Measurements from ENCODE around the gene TMEM134. TPM values are rescaled to one million over a fixed set of nuclear protein-coding genes. Genes with fewer than 3 reads are reported as not detected.
"Not testable (repeated sequence)": the region's sequence is repeated elsewhere in the genome, so short reads cannot be mapped to it uniquely, and the experiment has no call there.

The TMEM134 gene
- total and polyA plus RNA-seq, 11 donors = 67.0 to 146 (median 83.6) TPM

- Histone ChIP-seq H3K27ac (peak overlapping the region in 1 of 12 donors; percentile 6), H3K27me3 (no peaks in the 10 kb centered on the region), H3K4me3 (no peak overlapping the region), H3K4me1 (peaks cover 0 to 48% (median 27%) of the 10 kb centered on the region in 12 donors), H3K36me3 (no peaks in the 10 kb centered on the region), H3K9me3 (no peaks in the 10 kb centered on the region)
- ATAC-seq = no peak
- 76 to 82% (median 81%) methylated on average over 5 of the region's 5 CpGs for whole genome bisulfite sequencing, 4 donors
- TF ChIP-seq POLR2A (IDR thresholded peaks at IDR 0.05) = no peak
- TF ChIP-seq, protein P1, sequence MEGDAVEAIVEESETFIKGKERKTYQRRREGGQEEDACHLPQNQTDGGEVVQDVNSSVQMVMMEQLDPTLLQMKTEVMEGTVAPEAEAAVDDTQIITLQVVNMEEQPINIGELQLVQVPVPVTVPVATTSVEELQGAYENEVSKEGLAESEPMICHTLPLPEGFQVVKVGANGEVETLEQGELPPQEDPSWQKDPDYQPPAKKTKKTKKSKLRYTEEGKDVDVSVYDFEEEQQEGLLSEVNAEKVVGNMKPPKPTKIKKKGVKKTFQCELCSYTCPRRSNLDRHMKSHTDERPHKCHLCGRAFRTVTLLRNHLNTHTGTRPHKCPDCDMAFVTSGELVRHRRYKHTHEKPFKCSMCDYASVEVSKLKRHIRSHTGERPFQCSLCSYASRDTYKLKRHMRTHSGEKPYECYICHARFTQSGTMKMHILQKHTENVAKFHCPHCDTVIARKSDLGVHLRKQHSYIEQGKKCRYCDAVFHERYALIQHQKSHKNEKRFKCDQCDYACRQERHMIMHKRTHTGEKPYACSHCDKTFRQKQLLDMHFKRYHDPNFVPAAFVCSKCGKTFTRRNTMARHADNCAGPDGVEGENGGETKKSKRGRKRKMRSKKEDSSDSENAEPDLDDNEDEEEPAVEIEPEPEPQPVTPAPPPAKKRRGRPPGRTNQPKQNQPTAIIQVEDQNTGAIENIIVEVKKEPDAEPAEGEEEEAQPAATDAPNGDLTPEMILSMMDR (IDR thresholded peaks at IDR 0.05) = no peak
- intact Hi-C loops (cut with DNase I) = loop anchor here in 7 of 10 donors (5.0 to 10.0 kb wide), 3 partner anchors 41 to 64 kb away; partner anchors contain the start of genes PPP1CA (in 7 of the 7), TBC1D10C (in 7 of the 7), CDK2AP2 (in 1 of the 7) and PITPNM1 (in 1 of the 7)
- DNase-seq = no peak
Observed at GRCh38 chr11:67466367-67466766, 2.7 kb downstream of the TMEM134 start.

DNA sequence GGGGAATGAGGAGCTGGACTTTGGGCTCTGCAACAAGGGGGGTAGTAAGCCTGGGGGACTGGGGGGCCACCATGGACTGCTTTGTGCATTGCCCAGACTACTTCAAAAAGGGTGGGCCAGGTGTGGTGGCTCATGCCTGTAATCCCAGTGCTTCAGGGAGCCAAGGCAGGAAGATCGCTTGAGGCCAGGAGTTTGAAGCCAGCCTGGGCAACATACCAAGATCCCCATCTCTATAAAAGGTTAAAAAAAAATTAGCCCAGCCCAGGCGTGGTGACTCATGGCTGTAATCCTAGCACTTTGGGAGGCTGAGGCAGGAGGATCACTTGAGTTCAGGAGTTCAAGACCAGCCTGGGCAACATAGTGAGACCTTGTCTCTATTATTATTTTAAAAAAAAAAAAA, 3.5 kb downstream of the TMEM134 start:
- 56 to 82% (median 75%) methylated on average over 2 of the region's 2 CpGs for WGBS, 4 donors
- peak overlapping the region in 8 of 12 donors; percentile 61 to 93 (median 87) for H3K27ac ChIP-seq
- not testable (repeated sequence) for DNase-seq, H3K36me3 ChIP-seq, H3K9me3 ChIP-seq, H3K27me3 ChIP-seq, ATAC-seq
- H3K4me1 ChIP-seq = peaks cover 0 to 48% (median 27%) of the 10 kb centered on the region in 12 donors
- peak overlapping the region in 1 of 12 donors; percentile 59 for H3K4me3 ChIP-seq
- intact Hi-C loops (cut with DNase I) = loop anchor here in 8 of 10 donors (1.0 to 10.0 kb wide), 4 partner anchors 42 to 63 kb away; partner anchors contain the start of genes PPP1CA (in 7 of the 8), TBC1D10C (in 7 of the 8), CDK2AP2 (in 1 of the 8) and PITPNM1 (in 1 of the 8)

DNA sequence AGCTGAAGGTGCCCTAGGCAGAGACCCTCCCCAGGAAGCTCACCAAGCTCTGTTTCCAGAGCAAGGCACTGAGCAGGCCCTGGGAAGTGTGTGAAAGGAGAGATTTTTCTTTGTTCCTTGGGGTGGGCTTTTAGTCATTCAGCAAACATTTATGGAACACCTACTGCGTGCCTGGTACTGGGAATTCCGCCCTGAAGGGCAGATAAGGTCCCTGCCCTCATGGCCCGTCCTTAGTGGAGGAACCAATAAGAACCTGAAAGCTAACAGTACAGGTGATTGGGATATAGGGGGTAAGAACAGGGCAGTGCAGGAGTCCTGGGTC, 3.9 kb downstream of the TMEM134 start:
- no peak for TF ChIP-seq POLR2A (IDR thresholded peaks at IDR 0.05)
- H3K4me1 ChIP-seq = peaks cover 0 to 48% (median 27%) of the 10 kb centered on the region in 12 donors
- no peaks in the 10 kb centered on the region for H3K36me3 ChIP-seq
- no peaks in the 10 kb centered on the region for H3K27me3 ChIP-seq
- intact Hi-C loops (cut with DNase I) = loop anchor here in 8 of 10 donors (1.0 to 10.0 kb wide), 4 partner anchors 42 to 63 kb away; partner anchors contain the start of genes PPP1CA (in 7 of the 8), TBC1D10C (in 7 of the 8), CDK2AP2 (in 1 of the 8) and PITPNM1 (in 1 of the 8)
- H3K9me3 ChIP-seq = no peaks in the 10 kb centered on the region
- 35 to 47% (median 39%) methylated on average over 3 of the region's 3 CpGs for WGBS, 4 donors
- DNase-seq (no peak), ATAC-seq (no peak)
- peak overlapping the region; percentile 31 to 66 (median 58) for H3K4me3 ChIP-seq
- peak overlapping the region; percentile 61 to 93 (median 87) for H3K27ac ChIP-seq

GRCh38 chr11:67464411-67465188, 4.5 kb downstream of the TMEM134 start:
- Histone ChIP-seq H3K9me3 (no peaks in the 10 kb centered on the region), H3K27me3 (no peaks in the 10 kb centered on the region), H3K4me1 (peaks cover 0 to 44% (median 23%) of the 10 kb centered on the region in 12 donors), H3K36me3 (no peaks in the 10 kb centered on the region), H3K27ac (peak overlapping the region; percentile 61 to 93 (median 87)), H3K4me3 (peak overlapping the region; percentile 31 to 66 (median 58))
- intact Hi-C loops (cut with DNase I) = loop anchor here in 8 of 10 donors (1.0 to 10.0 kb wide), 6 partner anchors 36 to 62 kb away; partner anchors contain the start of genes PPP1CA (in 7 of the 8), TBC1D10C (in 7 of the 8), CDK2AP2 (in 1 of the 8) and PITPNM1 (in 1 of the 8)
- no peak for TF ChIP-seq POLR2A (IDR thresholded peaks at IDR 0.05)
- TF ChIP-seq, protein P1 (IDR thresholded peaks at IDR 0.05) = no peak
- peak; percentile 42 to 82 (median 72) for ATAC-seq
- DNase-seq = peak; percentile 88 to 95 (median 90)
- 13 to 32% (median 15%) methylated on average over 16 to 56 of the region's 56 CpGs for WGBS, 4 donors

Measured in heart left ventricle (tissue), 16 donors.